ENCODE measurements around the gene MYLK2. TPM values are rescaled to one million over a fixed set of nuclear protein-coding genes. Genes with fewer than 3 reads are reported as not detected.

Gene MYLK2
- total and polyA plus RNA-seq, 2 of the 4 experiments (the other 2 are of a cell fraction): 0.18 to 0.27 TPM

DNA sequence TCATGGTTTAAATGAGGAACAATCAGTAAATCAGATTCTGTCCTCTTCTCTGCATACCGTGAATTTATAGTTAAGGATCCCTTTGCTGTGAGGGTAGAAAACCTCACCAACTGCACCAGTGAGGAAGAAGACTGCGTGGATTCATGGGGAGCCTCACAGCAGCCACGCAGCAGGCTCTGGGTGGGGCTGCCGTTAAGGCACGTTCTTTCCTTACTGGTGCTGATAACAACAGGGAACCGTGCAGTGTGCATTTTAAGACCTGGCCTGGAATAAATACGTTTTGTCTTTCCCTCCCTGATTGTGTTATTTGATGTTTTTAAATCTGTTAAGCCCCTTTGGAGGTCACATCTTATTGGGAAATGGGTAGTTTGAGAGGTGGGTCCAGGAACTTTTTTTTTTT, 17.6 kb upstream of the MYLK2 start:
- Histone ChIP-seq H3K4me2 (ENCODE audit: low read depth, low read length) (no peak overlapping the region), H2BK5ac (ENCODE audit: low read depth, low read length, poor library complexity, severe bottlenecking) (no peak overlapping the region), H3K27me3 (ENCODE audit: control insufficient read depth, insufficient read depth, low read length) (no peaks in the 10 kb centered on the region), H3K23ac (ENCODE audit: low read depth, low read length) (no peak overlapping the region), H3K56ac (ENCODE audit: extremely low read depth, insufficient read depth, low read length) (no peak overlapping the region), H2AK5ac (ENCODE audit: low read depth, low read length) (no peak overlapping the region), H3K9me3 (ENCODE audit: control insufficient read depth, insufficient read depth, low read length) (no peaks in the 10 kb centered on the region), H2AFZ (replicated peaks; ENCODE audit: low read length, poor library complexity) (no peak overlapping the region), H3K4me1 (ENCODE audit: control insufficient read depth, insufficient read depth, low read length) (no peaks in the 10 kb centered on the region), H4K20me1 (ENCODE audit: insufficient read depth, low read length) (no peaks in the 10 kb centered on the region), H3K18ac (ENCODE audit: low read depth, low read length) (no peak overlapping the region), H2AK9ac (replicated peaks; ENCODE audit: low read depth, low read length, poor library complexity) (no peak overlapping the region), H2BK20ac (ENCODE audit: low read depth, low read length) (no peak overlapping the region), H3K79me1 (ENCODE audit: low read depth in 1 of 2, low read length in 2 of 2) (peaks cover 9 to 17% of the 10 kb centered on the region in 2 experiments), H3K4me3 (ENCODE audit: insufficient read depth, low read depth, low read length) (no peak overlapping the region), H4K8ac (ENCODE audit: low read depth in 2 of 2, low read length in 2 of 2) (no peak overlapping the region), H3K9ac (ENCODE audit: low read depth, low read length) (no peak overlapping the region), H4K91ac (ENCODE audit: insufficient read depth, low read depth, low read length) (no peak overlapping the region), H3K4ac (ENCODE audit: low read depth, low read length) (no peak overlapping the region), H4K5ac (ENCODE audit: low read depth, low read length) (no peak overlapping the region), H2BK15ac (ENCODE audit: low read depth, low read length) (no peak overlapping the region), H2BK120ac (ENCODE audit: low read depth, low read length) (no peak overlapping the region), H3K9me1 (ENCODE audit: insufficient read depth, low read length) (no peaks in the 10 kb centered on the region; the same call in 1 of the 2 replicates), H3K36me3 (ENCODE audit: control insufficient read depth, insufficient read depth, low read length) (peaks cover 6% of the 10 kb centered on the region), H3K14ac (replicated peaks; ENCODE audit: low read depth, low read length) (no peak overlapping the region), H3K27ac (ENCODE audit: insufficient read depth, low read length) (no peak overlapping the region)
- BruUV-seq (replicated peaks): no TSS peak
- ATAC-seq (ENCODE audit: low read depth) (no peak), DNase-seq (no peak)
- ChIA-PET POLR2A (ENCODE audit: unreplicated experiment) (no interaction called here), CTCF (no interaction called here)
- in situ Hi-C loops (cut with MboI; ENCODE audit: low sequenced_read_pairs) (no loop called here), dilution Hi-C loops (cut with HindIII; ENCODE audit: low sequenced_read_pairs, unreplicated experiment) (no loop called here), intact Hi-C loops (cut with micrococcal nuclease) (no loop called here)
- WGBS, 2 experiments (ENCODE audit: extremely low coverage in 2 of 2, insufficient read length in 1 of 2): 100% methylated on average over 3 of the region's 7 CpGs; no CpG with 5 or more reads in 1 of the 2 experiments
- TF ChIP-seq CTCF (conservative IDR thresholded peaks at IDR 0.05; ENCODE audit: low read depth, low read length): no peak
- no peak for TF ChIP-seq MXI1 (IDR thresholded peaks at IDR 0.05; ENCODE audit: borderline replicate concordance, low read depth, low read length)
- TF ChIP-seq BHLHE40 (IDR thresholded peaks at IDR 0.05; ENCODE audit: low read depth, low read length): no peak
- TF ChIP-seq SMC3 (IDR thresholded peaks at IDR 0.05; ENCODE audit: low read depth, low read length): no peak
- no peak for TF ChIP-seq RAD21 (IDR thresholded peaks at IDR 0.05; ENCODE audit: low read length)
- no peak for TF ChIP-seq RFX5 (IDR thresholded peaks at IDR 0.05; ENCODE audit: low read depth, low read length)

All from IMR-90 (cell line).